HepG2 (cell line): ENCODE results near the gene CAMK2D. TPM values are rescaled to one million over a fixed set of nuclear protein-coding genes. Genes with fewer than 3 reads are reported as not detected.

ENCODE experiments used
- ATAC-seq: fragments of 200-7000 bp; cut with Tn5 transposase; 3 replicates; pipeline ENCODE4 v1.9.1; 2020; ENCODE audit warnings: mild to moderate bottlenecking, moderate library complexity
- BruUV-seq: library from RNA; stranded (reverse); fragments of 400-500 nt; replicated peaks from 2 replicates; lab custom pipeline; 2021; lab: Mats Ljungman, UMichigan
- CTCF ChIA-PET: fragments of 300-600 bp; formaldehyde crosslinking; extraction: SDS; loops from one replicate; lab custom pipeline; 2021; ENCODE audit warnings: low total read pairs, inconsistent platforms, low intra/inter-chr PET ratio; lab: Yijun Ruan, JAX
- POLR2A ChIA-PET: fragments of 350-600 bp; sonication (Branson Sonifier 250); formaldehyde crosslinking; loops from one replicate; lab custom pipeline; 2020; ENCODE audit warnings: antibody characterized with exemption, inconsistent platforms; lab: Yijun Ruan, JAX
- DNase-seq: peaks from one replicate; pipeline ENCODE4 v3.0.0-alpha.2; 2015; ENCODE audit warnings: low spot score
- FAIRE-seq: peaks from 3 replicates; lab custom pipeline; 2011; peaks lifted over from hg19 to GRCh38; lab: Jason Lieb, UNC
- H2AFZ ChIP-seq: one replicate; pipeline ENCODE4 v1.6.1; 2011; ENCODE audit warnings: low read length, inconsistent platforms
- H3K27ac ChIP-seq: fragments of 300-600 bp; 3 replicates; pipeline ENCODE4 v1.8.0; 2011; ENCODE audit warnings: mixed run types, mild to moderate bottlenecking, mixed read lengths, low read length, inconsistent platforms; ENCODE audit not compliant: insufficient read depth; ENCODE audit errors: extremely low read length
- H3K27me3 ChIP-seq, 2 experiments: fragments of 200-600 bp in 1 of 2; 2 replicates in 1 of 2; 3 replicates in 1 of 2; pipeline versions ENCODE4 v1.6.0 to v1.8.0; 2011; ENCODE audit warnings: low read length in 2 of 2, mild to moderate bottlenecking in 2 of 2, moderate library complexity in 2 of 2, inconsistent platforms in 1 of 2; ENCODE audit not compliant: insufficient read depth in 2 of 2, control insufficient read depth in 1 of 2
- H3K36me3 ChIP-seq, 2 experiments: fragments of 200-600 bp in 1 of 2; replicated peaks in 1 of 2; 2 replicates in 1 of 2; 3 replicates in 1 of 2; pipeline versions ENCODE4 v1.5.1 to v1.8.0; 2011; ENCODE audit warnings: low read length in 2 of 2, inconsistent platforms in 1 of 2; ENCODE audit not compliant: insufficient read depth in 2 of 2, control insufficient read depth in 1 of 2
- H3K4me1 ChIP-seq: 2 replicates; pipeline ENCODE4 v1.5.1; 2012; ENCODE audit warnings: low read length, inconsistent platforms; ENCODE audit not compliant: insufficient read depth
- H3K4me2 ChIP-seq: 2 replicates; pipeline ENCODE4 v1.6.0; 2011; ENCODE audit warnings: low read depth, low read length, inconsistent platforms
- H3K4me3 ChIP-seq, 3 experiments: fragments of 200-600 bp in 1 of 3; sonication (generic), shearing (Covaris generic) in 1 of 3; replicated peaks in 1 of 3; 2 replicates each; pipeline ENCODE4 v1.5.1; 2011 to 2016; ENCODE audit warnings: low read length in 3 of 3, inconsistent platforms in 2 of 3, low read depth in 2 of 3, mild to moderate bottlenecking in 2 of 3, control low read depth in 1 of 3, mixed read lengths in 1 of 3; ENCODE audit not compliant: insufficient read depth in 1 of 3
- H3K79me2 ChIP-seq: one replicate; pipeline ENCODE4 v1.6.1; 2011; ENCODE audit warnings: low read length, inconsistent platforms; ENCODE audit not compliant: insufficient read depth
- H3K9ac ChIP-seq: 2 replicates; pipeline ENCODE4 v1.6.0; 2011; ENCODE audit warnings: mild to moderate bottlenecking, low read depth, low read length, inconsistent platforms; ENCODE audit not compliant: insufficient read depth
- H3K9me3 ChIP-seq: 2 replicates; pipeline ENCODE4 v1.5.1; 2012; ENCODE audit warnings: mild to moderate bottlenecking, low read length
- H4K20me1 ChIP-seq: 2 replicates; pipeline ENCODE4 v1.6.0; 2011; ENCODE audit warnings: inconsistent platforms, mild to moderate bottlenecking, low read length, moderate library complexity; ENCODE audit not compliant: insufficient read depth
- HDAC6 ChIP-seq: fragments of 200-600 bp; sonication (generic); IDR thresholded peaks from 2 replicates; pipeline ENCODE4 v1.7.0; 2017; ENCODE audit warnings: mild to moderate bottlenecking, antibody characterized with exemption, low read length, low read depth
- HNRNPLL ChIP-seq: fragments of 200-400 bp; formaldehyde crosslinking; IDR thresholded peaks from 2 replicates; pipeline ENCODE4 v1.6.1; 2017; ENCODE audit warnings: mild to moderate bottlenecking, low read depth, low read length; ENCODE audit not compliant: poor library complexity, severe bottlenecking
- NFRKB ChIP-seq: fragments of 450-650 bp; IDR thresholded peaks from 2 replicates; pipeline ENCODE4 v1.6.1; 2017
- RFXAP ChIP-seq: sonication (generic); formaldehyde crosslinking; IDR thresholded peaks from 2 replicates; pipeline ENCODE4 v1.4.0; 2020; ENCODE audit warnings: missing genetic modification reagents, borderline replicate concordance
- SMAD9 ChIP-seq: sonication (generic); formaldehyde crosslinking; IDR thresholded peaks from 2 replicates; pipeline ENCODE4 v1.5.1; 2020; ENCODE audit warnings: mild to moderate bottlenecking, missing genetic modification reagents
- ZNF335 ChIP-seq: sonication (generic); formaldehyde crosslinking; IDR thresholded peaks from 2 replicates; pipeline ENCODE4 v1.4.0; 2020; ENCODE audit warnings: missing genetic modification reagents
- WGBS: methylation state at CpG from one replicate; pipeline ENCODE4 v1.1.6; 2017; ENCODE audit warnings: low lambda C conversion rate; 5-methylcytosine and 5-hydroxymethylcytosine counted together
- in situ Hi-C: cut with HindIII; loops from 2 replicates; pipeline ENCODE4 v1.10.0; 2017; ENCODE audit warnings: low pct_unique_long_range_greater_than_20kb; ENCODE audit not compliant: extremely low pct_ligation_motif_present
- intact Hi-C: fragments of 100-400 bp; cut with micrococcal nuclease; formaldehyde crosslinking; loops from one replicate; pipeline ENCODE4 v1.10.0; 2022; ENCODE audit not compliant: unreplicated experiment
- polyA plus RNA-seq, 8 experiments: library from polyadenylated mRNA; depleted of rRNA in 3 of 8; stranded (reverse) in 7 of 8; unstranded in 1 of 8; fragments of >200 nt; fragmentation: Illumina TruSeq in 4 of 8; extraction: Trizol in 4 of 8; gene quantifications; 2 replicates each; pipeline versions ENCODE4 v1.2.1 to v1.2.3, GENCODE V29; 2011 to 2016; ENCODE audit warnings: low read depth in 4 of 8, missing spikeins in 1 of 8, mixed read lengths in 1 of 8; ENCODE audit not compliant: insufficient read depth in 1 of 8
- total RNA-seq, 5 experiments: library from RNA; depleted of rRNA; stranded (reverse); fragments of >200 nt; fragmentation: Illumina TruSeq; extraction: Trizol; gene quantifications; 2 replicates each; pipeline ENCODE4 v1.2.3, GENCODE V29; 2016; ENCODE audit warnings: low read depth in 1 of 5
- TF ChIP-seq, protein P1 (sequence below): sonication (generic); formaldehyde crosslinking; IDR thresholded peaks from 2 replicates; pipeline ENCODE4 v1.4.0; 2020; ENCODE audit warnings: mild to moderate bottlenecking, missing genetic modification reagents

CAMK2D gene
- total and polyA plus RNA-seq, 2 of the 13 experiments (the other 11 are each of a cell fraction or from before 2014, with no cell fraction given): 18.0 to 65.4 TPM

DNA sequence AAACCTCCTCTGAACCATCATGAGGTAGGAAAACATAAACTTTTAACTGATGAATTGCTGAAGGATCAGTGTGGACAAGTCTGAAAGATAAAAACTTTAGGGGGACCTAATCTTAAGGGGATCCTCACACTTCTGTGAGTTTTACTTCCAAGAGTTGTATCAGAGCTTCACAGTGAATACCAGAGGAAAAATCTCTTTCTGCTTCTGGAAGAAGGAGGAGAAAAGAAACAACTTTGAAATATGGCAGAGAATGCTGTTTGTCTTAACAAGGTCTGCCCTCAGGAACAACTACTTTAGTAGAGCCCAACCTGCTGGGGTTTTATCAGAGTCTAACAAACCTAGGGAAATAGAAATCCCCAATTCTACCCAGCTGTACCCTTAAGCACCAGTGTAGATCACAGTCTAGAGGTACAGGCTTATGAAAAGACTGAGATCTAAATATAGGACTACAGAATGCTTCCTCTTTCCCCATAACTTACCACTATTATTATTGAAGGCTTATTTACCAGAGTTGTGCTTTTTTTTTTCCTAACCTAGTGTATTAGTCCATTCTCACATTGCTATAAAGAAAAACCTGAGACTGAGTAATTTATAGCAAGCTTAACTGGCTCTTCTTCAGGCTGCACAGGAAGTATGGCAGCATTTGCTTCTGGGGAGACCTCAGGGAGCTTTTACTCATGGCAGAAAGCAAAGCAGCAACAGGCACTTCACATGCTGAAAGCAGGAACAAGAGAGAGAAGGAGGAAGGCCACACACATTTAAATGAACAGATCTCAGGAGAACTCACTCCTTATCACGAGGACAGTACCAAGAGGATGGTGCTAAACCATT is 167.9 kb downstream of the CAMK2D start (continued):
- no peak for TF ChIP-seq HNRNPLL

DNA sequence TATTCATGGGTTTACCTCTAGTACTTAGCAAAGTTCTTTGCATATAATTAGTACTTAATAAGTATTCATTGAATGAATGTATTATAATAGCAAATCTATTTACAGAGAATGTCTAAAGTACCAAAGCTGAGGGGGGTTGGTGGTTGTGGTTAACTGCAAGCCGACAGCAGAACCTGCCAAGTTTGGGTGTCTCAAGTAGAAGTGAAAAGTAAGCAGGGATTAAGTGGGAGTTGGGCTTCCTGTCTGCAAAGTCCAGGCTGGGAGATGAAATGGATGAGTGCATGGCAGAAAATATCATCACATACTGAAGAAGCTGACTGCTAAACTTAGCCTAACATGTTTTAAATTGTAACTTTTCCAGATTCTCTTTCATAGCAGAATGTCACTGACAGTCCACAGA is 169.6 kb downstream of the CAMK2D start:
- Histone ChIP-seq H3K79me2 (no peaks in the 10 kb centered on the region), H3K9ac (no peak overlapping the region), H3K27me3 (no peaks in the 10 kb centered on the region), H4K20me1 (no peaks in the 10 kb centered on the region; the same call in 1 of the 2 replicates), H2AFZ (no peak overlapping the region), H3K4me3 (no peak overlapping the region), H3K36me3 (0 out of 5 replicates have a peak, but pooled peaks cover 0 to 3% of the 10 kb centered on the region in 2 experiments), H3K4me2 (no peak overlapping the region), H3K4me1 (no peaks in the 10 kb centered on the region), H3K9me3 (no peaks in the 10 kb centered on the region), H3K27ac (no peak overlapping the region)
- FAIRE-seq (no peak), DNase-seq (no peak), ATAC-seq (no peak)
- BruUV-seq: no TSS peak
- intact Hi-C loops: no loop called here
- in situ Hi-C loops: no loop called here
- TF ChIP-seq SMAD9 (CRISPR knock-in tag): no peak
- TF ChIP-seq HDAC6: no peak
- no peak for TF ChIP-seq NFRKB
- TF ChIP-seq ZNF335: no peak
- TF ChIP-seq, protein P1, sequence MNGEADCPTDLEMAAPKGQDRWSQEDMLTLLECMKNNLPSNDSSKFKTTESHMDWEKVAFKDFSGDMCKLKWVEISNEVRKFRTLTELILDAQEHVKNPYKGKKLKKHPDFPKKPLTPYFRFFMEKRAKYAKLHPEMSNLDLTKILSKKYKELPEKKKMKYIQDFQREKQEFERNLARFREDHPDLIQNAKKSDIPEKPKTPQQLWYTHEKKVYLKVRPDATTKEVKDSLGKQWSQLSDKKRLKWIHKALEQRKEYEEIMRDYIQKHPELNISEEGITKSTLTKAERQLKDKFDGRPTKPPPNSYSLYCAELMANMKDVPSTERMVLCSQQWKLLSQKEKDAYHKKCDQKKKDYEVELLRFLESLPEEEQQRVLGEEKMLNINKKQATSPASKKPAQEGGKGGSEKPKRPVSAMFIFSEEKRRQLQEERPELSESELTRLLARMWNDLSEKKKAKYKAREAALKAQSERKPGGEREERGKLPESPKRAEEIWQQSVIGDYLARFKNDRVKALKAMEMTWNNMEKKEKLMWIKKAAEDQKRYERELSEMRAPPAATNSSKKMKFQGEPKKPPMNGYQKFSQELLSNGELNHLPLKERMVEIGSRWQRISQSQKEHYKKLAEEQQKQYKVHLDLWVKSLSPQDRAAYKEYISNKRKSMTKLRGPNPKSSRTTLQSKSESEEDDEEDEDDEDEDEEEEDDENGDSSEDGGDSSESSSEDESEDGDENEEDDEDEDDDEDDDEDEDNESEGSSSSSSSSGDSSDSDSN (CRISPR knock-in tag): no peak
- TF ChIP-seq RFXAP (CRISPR knock-in tag): no peak
- ChIA-PET POLR2A (no interaction called here), CTCF (no interaction called here)
- 96% methylated on average over 1 of the region's 1 CpG for WGBS
